Measurements from ENCODE around the gene LIN37.
"Not testable (repeated sequence)": the region's sequence is repeated elsewhere in the genome, so short reads cannot be mapped to it uniquely, and the experiment has no call there.

Gene LIN37

GRCh38 chr19:35790981-35791813 lies 42.8 kb downstream of the LIN37 start:
- no peak for DNase-seq

GRCh38 chr19:35791814-35792279 lies 43.5 kb downstream of the LIN37 start:
- no peak for DNase-seq

DNA sequence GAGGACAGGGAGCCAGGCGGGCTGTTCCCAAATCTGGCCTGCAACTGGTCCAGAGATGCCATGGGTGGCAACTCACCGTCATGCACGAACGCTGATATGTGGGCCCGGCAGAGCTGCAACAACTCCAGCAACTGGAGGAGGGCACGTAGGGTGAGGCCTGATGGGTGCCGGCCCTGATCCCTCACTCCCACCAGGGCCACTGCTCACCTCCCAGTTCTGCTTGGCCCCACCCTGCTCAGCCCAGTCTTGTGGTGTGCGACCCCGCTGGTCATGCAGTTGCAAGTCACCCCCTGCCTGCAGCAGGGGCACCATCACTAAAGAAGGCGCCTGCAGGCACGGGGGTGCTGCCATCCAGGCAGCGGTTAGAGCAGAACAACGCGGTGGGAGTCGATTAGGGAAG lies 43.9 kb downstream of the LIN37 start:
- DNase-seq, result no peak

- no peak for DNase-seq
Observed at GRCh38 chr19:35792888-35793287, 44.5 kb downstream of the LIN37 start.

DNA sequence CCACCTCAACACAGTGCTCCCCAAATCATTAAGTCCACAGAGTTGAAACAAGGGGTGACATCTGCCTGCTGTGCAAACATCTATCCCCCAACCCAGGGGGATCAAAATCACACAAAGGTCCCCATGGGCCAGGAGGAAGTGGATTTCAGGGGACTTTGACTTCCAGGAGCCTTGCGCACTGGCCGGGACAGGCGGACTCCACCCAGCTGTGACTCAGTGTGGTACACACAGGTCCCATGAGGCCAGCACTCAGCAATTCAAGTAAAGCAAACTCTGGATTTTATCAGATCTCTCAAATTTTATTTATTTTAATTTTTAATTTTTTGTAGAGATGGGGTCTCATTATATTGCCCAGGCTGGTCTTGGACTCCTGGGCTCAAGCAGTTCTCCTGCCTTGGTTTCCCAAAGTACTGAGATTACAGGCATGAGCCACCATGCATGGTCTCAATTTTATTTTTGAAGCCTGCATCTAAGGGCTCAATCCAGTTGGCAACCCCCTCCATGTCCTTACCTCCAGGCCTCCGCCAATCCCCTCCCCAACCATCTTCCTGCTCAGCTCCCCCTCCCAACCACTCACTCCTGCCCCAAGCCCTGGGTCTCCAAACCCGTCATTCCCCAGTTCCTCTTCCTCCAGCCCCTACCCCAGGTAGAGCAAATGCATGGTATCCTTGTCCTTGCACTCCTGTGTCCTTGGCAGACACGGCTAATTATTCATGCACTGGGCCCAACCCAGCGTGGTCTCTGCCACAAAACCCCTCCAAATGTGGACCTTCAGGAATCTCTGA lies 45.2 kb downstream of the LIN37 start:
- no peak for DNase-seq

DNA sequence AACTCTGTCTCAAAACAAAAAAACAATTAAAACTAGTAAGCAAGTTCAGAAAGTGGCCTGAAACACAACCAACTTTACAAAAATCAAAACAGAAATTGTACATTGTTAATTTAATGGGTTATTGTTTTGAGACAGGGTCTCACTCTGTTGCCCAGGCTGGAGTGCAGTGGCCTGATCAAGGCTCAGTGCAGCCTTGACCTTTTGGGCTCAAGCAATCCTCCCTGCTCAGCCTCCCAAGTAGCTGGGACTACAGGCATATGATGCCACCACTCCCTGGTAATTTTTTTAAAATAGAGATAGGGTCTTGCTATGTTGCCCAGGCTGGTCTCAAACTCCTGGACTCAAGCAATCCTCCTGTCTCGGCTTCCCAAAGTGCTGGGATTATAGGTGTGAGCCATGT lies 47.2 kb downstream of the LIN37 start:
- DNase-seq, result not testable (repeated sequence)

- no peak for DNase-seq
Observed at GRCh38 chr19:35796645-35797542, 48.5 kb downstream of the LIN37 start.

DNA sequence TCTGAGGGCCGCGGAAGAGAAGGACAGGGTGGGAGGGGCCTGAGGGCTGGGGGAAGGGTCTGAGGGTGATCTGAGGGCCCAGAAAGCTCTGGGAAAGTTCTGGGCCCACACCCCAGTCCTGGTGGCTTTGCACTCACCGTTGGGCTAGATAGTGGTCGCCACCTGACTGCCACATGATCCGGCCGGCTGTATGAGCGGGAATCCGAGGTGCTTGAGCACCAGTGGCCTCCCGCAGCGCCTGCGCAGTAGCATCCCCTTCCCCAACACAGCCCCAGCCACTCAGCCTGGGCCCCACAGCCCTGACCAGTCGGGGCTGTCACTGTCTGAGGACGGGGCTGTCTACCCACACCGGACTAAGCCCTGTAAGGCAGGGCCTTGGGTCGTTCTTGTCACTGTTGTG lies 49.3 kb downstream of the LIN37 start:
- no peak for DNase-seq

GRCh38 chr19:35801828-35802227 lies 53.5 kb downstream of the LIN37 start:
- DNase-seq, result no peak
